H1 (cell line): ENCODE data around the gene RAMP3. TPM values are rescaled to one million over a fixed set of nuclear protein-coding genes. Genes with fewer than 3 reads are reported as not detected.

Experiments used
- POLR2A ChIP-seq, 2 experiments: IDR thresholded peaks; 1 replicate in 1 of 2; 2 replicates in 1 of 2; pipeline ENCODE4 v1.6.1; 2011; ENCODE audit warnings: low read depth in 2 of 2, low read length in 2 of 2, mild to moderate bottlenecking in 2 of 2; ENCODE audit errors: control extremely low read depth in 1 of 2
- SIRT6 ChIP-seq: IDR thresholded peaks from one replicate; pipeline ENCODE4 v1.7.1; 2012; ENCODE audit warnings: low read length, inconsistent platforms
- YY1 ChIP-seq: IDR thresholded peaks from 2 replicates; pipeline ENCODE4 v1.6.1; 2011; ENCODE audit warnings: low read depth, mild to moderate bottlenecking, low read length
- ZNF274 ChIP-seq: IDR thresholded peaks from 2 replicates; pipeline ENCODE4 v1.7.0; 2012; ENCODE audit warnings: low read length, borderline replicate concordance; ENCODE audit errors: extremely low read depth
- polyA plus RNA-seq, 7 experiments: library from polyadenylated mRNA; depleted of rRNA in 3 of 7; stranded (reverse) in 5 of 7; unstranded in 2 of 7; fragments of >200 nt in 5 of 7; fragments of 200-250 nt in 2 of 7; gene quantifications; 1 replicate in 5 of 7; 2 replicates in 1 of 7; 4 replicates in 1 of 7; pipeline versions ENCODE4 v1.2.1 to v1.2.3, GENCODE V29; 2011 to 2013; ENCODE audit warnings: missing spikeins in 2 of 7, mixed read lengths in 2 of 7
- total RNA-seq: library from RNA; stranded (reverse); fragmentation: NEBNext Ultra II Directional; extraction: Animal tissue kit (Norgen Biotek cat#: 25700); gene quantifications from 2 replicates; pipeline ENCODE4 v1.2.1, GENCODE V29; 2021
- TF ChIP-seq, protein P1 (sequence below): fragments of 300-600 bp; sonication (generic); IDR thresholded peaks from 2 replicates; pipeline ENCODE4 v1.7.1; 2012; ENCODE audit warnings: low read length, moderate library complexity, mild to moderate bottlenecking, inconsistent platforms; ENCODE audit not compliant: insufficient replicate concordance
- TF ChIP-seq, protein P2 (sequence below): IDR thresholded peaks from 2 replicates; pipeline ENCODE4 v1.6.1; 2012; ENCODE audit warnings: low read length, inconsistent platforms
- TF ChIP-seq, protein P3 (sequence below): IDR thresholded peaks from 2 replicates; pipeline ENCODE4 v1.6.1; 2011; ENCODE audit warnings: low read depth, mild to moderate bottlenecking, low read length; ENCODE audit not compliant: insufficient read depth

Gene RAMP3
- total and polyA plus RNA-seq, 2 of the 8 experiments (the other 6 are each of a cell fraction or from before 2014, with no cell fraction given): 0.88 to 0.98 TPM

DNA sequence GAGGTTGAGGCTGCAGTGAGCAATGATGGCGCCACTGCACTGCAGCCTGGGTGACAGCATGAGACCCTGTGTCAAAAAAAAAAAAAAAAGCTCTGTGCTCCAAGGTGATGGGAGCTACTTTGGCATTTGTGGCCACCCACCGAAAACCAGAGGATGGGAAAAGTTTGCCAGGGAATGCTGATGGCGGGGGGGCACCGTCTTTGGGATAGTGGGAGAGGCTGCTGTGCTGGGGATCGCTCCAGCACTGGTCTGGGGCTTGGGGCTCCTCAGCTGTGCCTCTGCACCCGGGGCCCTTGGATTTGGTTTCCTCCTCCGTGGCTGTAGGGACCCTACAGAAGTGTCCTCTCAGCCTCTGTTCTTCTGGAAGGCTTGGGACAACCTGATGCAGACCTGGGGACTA lies 11.7 kb upstream of the RAMP3 start (continued):
- TF ChIP-seq, protein P1, sequence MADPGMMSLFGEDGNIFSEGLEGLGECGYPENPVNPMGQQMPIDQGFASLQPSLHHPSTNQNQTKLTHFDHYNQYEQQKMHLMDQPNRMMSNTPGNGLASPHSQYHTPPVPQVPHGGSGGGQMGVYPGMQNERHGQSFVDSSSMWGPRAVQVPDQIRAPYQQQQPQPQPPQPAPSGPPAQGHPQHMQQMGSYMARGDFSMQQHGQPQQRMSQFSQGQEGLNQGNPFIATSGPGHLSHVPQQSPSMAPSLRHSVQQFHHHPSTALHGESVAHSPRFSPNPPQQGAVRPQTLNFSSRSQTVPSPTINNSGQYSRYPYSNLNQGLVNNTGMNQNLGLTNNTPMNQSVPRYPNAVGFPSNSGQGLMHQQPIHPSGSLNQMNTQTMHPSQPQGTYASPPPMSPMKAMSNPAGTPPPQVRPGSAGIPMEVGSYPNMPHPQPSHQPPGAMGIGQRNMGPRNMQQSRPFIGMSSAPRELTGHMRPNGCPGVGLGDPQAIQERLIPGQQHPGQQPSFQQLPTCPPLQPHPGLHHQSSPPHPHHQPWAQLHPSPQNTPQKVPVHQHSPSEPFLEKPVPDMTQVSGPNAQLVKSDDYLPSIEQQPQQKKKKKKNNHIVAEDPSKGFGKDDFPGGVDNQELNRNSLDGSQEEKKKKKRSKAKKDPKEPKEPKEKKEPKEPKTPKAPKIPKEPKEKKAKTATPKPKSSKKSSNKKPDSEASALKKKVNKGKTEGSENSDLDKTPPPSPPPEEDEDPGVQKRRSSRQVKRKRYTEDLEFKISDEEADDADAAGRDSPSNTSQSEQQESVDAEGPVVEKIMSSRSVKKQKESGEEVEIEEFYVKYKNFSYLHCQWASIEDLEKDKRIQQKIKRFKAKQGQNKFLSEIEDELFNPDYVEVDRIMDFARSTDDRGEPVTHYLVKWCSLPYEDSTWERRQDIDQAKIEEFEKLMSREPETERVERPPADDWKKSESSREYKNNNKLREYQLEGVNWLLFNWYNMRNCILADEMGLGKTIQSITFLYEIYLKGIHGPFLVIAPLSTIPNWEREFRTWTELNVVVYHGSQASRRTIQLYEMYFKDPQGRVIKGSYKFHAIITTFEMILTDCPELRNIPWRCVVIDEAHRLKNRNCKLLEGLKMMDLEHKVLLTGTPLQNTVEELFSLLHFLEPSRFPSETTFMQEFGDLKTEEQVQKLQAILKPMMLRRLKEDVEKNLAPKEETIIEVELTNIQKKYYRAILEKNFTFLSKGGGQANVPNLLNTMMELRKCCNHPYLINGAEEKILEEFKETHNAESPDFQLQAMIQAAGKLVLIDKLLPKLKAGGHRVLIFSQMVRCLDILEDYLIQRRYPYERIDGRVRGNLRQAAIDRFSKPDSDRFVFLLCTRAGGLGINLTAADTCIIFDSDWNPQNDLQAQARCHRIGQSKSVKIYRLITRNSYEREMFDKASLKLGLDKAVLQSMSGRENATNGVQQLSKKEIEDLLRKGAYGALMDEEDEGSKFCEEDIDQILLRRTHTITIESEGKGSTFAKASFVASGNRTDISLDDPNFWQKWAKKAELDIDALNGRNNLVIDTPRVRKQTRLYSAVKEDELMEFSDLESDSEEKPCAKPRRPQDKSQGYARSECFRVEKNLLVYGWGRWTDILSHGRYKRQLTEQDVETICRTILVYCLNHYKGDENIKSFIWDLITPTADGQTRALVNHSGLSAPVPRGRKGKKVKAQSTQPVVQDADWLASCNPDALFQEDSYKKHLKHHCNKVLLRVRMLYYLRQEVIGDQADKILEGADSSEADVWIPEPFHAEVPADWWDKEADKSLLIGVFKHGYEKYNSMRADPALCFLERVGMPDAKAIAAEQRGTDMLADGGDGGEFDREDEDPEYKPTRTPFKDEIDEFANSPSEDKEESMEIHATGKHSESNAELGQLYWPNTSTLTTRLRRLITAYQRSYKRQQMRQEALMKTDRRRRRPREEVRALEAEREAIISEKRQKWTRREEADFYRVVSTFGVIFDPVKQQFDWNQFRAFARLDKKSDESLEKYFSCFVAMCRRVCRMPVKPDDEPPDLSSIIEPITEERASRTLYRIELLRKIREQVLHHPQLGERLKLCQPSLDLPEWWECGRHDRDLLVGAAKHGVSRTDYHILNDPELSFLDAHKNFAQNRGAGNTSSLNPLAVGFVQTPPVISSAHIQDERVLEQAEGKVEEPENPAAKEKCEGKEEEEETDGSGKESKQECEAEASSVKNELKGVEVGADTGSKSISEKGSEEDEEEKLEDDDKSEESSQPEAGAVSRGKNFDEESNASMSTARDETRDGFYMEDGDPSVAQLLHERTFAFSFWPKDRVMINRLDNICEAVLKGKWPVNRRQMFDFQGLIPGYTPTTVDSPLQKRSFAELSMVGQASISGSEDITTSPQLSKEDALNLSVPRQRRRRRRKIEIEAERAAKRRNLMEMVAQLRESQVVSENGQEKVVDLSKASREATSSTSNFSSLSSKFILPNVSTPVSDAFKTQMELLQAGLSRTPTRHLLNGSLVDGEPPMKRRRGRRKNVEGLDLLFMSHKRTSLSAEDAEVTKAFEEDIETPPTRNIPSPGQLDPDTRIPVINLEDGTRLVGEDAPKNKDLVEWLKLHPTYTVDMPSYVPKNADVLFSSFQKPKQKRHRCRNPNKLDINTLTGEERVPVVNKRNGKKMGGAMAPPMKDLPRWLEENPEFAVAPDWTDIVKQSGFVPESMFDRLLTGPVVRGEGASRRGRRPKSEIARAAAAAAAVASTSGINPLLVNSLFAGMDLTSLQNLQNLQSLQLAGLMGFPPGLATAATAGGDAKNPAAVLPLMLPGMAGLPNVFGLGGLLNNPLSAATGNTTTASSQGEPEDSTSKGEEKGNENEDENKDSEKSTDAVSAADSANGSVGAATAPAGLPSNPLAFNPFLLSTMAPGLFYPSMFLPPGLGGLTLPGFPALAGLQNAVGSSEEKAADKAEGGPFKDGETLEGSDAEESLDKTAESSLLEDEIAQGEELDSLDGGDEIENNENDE: no peak
- TF ChIP-seq ZNF274: no peak
- TF ChIP-seq SIRT6: no peak
- no peak for TF ChIP-seq POLR2A (IDR thresholded peaks at IDR 0.05; ENCODE audit: control extremely low read depth in 1 of 2, low read depth in 2 of 2, low read length in 2 of 2)
- TF ChIP-seq, protein P2, sequence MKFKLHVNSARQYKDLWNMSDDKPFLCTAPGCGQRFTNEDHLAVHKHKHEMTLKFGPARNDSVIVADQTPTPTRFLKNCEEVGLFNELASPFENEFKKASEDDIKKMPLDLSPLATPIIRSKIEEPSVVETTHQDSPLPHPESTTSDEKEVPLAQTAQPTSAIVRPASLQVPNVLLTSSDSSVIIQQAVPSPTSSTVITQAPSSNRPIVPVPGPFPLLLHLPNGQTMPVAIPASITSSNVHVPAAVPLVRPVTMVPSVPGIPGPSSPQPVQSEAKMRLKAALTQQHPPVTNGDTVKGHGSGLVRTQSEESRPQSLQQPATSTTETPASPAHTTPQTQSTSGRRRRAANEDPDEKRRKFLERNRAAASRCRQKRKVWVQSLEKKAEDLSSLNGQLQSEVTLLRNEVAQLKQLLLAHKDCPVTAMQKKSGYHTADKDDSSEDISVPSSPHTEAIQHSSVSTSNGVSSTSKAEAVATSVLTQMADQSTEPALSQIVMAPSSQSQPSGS: no peak
- TF ChIP-seq, protein P3, sequence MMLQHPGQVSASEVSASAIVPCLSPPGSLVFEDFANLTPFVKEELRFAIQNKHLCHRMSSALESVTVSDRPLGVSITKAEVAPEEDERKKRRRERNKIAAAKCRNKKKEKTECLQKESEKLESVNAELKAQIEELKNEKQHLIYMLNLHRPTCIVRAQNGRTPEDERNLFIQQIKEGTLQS: no peak
- TF ChIP-seq YY1: no peak
